GM18909 (cell line): Measurements from ENCODE around the gene IGF2BP2.
"Not testable (repeated sequence)": the region's sequence is repeated elsewhere in the genome, so short reads cannot be mapped to it uniquely, and the experiment has no call there.

Experiments
- ATAC-seq: cut with Tn5 transposase; IDR thresholded peaks from one replicate; pipeline ENCODE4 v1.9.1; 2021; ENCODE audit warnings: mild to moderate bottlenecking; ENCODE audit not compliant: unreplicated experiment, poor library complexity

Gene IGF2BP2

GRCh38 chr3:185813691-185814215 is 11.1 kb downstream of the IGF2BP2 start:
- ATAC-seq, result no peak

DNA sequence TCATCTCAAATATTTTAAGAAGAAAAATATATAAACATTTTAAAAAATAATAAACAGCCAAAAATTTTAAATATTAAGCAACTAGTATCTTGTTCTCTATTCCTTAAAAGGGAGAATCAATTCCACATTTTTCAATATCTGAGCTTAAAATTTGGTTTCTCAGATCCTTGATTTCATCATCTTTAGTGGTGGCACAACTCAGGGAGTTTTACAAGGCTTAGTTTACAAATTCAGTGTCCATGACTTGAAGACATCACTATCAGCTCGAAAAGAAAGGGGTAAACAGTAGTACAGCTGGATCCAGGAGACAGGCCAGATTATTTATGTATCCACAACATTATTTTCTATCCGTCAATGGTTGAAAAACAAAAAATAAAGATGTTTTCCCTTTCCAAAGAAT is 11.6 kb downstream of the IGF2BP2 start:
- ATAC-seq, result no peak

GRCh38 chr3:185807445-185808068 is 17.3 kb downstream of the IGF2BP2 start:
- no peak for ATAC-seq

DNA sequence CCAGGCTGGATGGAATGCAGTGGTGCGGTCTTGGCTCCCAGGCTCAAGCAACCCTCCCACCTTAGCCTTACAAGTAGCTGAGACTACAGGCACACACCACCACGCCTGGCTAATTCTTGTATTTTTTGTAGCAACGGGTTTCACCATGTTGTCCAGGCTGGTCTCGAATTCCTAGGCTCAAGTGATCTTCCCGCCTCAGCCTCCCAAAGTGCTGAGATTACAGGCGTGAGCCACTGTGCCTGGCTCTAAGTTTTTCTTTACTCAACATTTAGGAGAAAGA is 26.1 kb downstream of the IGF2BP2 start:
- not testable (repeated sequence) for ATAC-seq

GRCh38 chr3:185797993-185798830 is 26.6 kb downstream of the IGF2BP2 start:
- ATAC-seq, result no peak

DNA sequence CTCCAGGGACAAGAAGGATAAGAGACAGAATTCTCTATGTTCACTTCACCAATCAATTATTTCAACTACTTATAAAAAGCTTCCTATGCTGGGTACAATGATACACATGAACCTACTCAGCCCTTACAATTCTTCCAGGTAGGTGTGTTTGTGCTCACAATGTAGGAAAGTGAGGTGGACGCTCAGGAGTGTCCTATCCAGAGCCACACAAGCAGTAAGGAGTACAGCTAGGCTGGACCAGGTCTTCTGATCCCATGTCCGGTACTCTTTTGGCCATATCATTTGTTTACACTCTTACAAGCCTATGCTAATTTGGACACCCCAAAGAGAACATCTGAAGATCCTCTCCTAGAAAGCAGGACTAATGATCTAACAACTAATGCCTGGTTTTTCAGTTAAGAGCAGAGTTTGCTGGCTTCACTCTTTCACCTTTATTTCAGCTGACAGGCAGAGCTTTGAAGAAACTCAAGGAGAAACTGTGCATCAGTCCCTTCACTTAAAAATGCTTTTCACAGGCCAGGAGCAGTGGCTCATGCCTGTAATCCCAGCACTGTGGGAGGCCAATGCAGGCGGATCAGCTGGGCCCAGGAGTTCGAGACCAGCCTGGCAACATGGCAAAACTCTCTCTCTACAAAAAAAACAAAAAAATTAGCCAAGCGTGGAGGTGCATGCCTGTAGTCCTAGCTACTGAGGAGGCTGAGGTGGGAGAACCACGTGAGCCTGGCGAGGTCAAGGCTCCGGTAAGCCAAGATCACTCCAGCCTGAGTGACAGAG is 27.5 kb downstream of the IGF2BP2 start:
- no peak for ATAC-seq

DNA sequence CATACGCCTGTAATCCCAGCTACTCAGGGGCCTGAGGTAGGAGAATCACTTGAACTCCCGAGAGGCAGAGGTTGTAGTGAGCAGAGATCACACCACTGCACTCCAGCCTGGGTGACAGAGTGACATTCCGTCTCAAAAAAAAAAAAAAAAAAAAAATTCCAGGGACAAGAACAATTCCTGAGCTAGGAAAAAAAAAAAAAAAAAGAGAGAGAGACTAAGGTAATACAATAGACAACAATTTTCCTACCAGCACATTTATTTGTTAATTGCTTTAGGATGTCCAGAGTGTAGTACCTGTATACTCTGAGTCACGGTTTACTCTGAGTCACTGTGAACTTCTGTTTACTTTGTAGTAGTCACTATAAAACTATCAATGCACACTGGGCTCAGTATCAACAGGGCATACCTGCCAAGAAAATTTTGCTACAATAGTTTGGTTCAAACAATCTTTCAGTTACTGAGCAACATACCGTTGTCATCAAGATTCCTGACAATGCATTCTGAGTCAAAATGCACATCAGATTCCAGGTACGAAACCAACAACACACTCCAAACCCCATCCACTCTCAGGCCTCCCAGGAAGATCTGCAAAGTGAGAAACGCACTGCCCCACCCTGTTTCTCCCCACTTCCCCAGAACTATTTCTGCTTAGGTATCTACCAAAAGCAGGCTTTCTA is 28.3 kb downstream of the IGF2BP2 start:
- no peak for ATAC-seq

DNA sequence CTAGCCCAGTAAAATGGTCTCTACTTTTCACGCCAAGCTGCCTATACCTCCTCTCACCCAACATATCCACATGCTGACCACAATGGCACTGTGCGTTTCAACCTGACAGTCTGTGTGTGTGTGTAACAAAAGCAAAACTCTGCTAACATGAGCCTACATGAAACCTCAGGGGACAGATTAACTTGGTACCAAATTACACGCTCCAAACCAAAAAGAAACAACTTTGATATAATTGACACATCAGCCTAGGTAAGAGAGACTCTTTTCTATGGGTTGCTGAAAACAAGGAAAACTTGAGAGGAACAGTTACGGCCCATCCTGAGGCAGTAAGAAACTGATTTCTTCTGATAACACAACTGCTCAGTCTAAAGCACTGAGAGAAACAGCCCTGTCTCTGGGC is 31.5 kb downstream of the IGF2BP2 start:
- ATAC-seq, result no peak

DNA sequence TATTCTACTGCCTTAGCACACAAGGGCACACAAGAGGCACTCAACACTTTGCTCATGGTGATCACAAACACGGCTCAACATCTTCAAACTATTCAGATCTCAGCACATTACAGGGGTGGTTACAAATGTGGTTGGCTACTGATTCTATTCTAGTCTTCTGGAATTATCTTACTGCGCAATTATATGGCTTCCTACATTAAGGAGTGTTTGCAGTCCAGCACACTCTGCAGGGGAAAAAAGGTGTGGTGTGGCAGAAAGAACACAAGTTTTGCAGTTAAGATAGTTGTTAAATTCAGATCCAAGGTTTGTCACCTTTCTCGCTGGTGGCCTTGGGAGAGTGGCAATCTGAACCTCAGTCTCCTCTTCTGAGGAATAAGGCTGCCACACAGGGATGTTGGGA is 31.9 kb downstream of the IGF2BP2 start:
- ATAC-seq, result no peak

GRCh38 chr3:185789891-185790830 is 34.7 kb downstream of the IGF2BP2 start:
- ATAC-seq, result no peak

GRCh38 chr3:185789134-185789533 is 35.7 kb downstream of the IGF2BP2 start:
- no peak for ATAC-seq

- ATAC-seq, result no peak
Measured at GRCh38 chr3:185788292-185788691, 36.5 kb downstream of the IGF2BP2 start.

DNA sequence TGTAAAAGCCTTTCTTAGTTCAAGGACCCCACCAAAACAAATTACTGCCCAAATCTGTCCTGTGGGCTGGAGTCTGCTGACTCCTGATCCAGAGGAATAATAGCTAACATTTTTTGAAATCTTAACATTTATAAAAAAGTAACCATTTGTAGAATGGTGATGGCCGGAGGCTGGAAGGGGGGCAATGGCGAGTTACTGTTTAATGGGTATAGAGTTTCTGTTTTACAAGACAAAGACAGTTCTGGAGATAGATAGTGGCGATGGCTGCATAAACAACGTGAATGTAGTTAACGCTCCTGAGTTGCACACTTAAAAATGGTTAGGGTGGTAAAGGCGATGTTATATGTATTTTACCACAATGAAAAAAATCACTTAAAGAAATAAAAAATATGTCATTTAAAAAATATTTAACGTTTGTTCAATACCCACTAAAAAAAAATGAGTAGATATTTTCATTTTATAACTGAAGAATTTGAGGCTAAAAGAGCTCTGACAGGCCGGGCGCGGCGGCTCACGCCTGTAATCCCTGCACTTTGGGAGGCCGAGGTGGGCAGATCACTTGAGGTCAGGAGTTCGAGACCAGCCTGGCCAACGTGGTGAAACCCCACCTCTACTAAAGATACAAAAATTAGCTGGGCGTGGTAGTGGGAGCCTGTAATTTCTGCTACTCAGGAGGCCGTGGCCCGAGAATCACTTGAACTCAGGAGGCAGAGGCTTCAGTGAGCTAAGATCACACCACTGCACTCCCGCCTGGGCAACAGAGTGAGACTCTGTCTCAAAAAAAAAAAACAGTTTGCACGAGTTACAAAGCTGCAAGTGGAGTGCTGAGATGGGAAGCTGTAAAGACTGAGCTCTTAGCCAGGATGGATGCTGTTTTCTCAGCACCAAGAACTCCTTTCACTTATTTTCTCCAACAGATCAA is 37.6 kb downstream of the IGF2BP2 start:
- no peak for ATAC-seq

GRCh38 chr3:185786258-185786657 is 38.6 kb downstream of the IGF2BP2 start:
- ATAC-seq, result not testable (repeated sequence)

DNA sequence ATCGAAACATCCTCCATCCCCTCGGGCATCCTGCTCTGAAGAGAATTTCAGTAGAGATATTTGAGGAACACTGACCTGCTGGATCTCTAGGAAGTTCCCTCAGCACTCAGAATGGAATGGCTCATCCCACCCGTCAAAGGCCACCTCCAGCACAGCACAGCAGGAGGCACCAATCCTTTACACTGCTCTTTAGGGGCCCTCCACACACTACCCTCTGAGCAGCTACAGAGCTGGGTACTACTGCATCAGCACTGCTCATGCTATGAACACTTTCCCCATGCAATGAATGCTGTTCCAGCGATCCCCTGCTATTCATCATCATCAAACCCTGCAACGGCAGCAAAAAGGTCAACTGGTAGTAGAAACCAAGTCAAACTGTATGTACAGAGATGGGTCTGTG is 40.5 kb downstream of the IGF2BP2 start:
- ATAC-seq, result no peak

DNA sequence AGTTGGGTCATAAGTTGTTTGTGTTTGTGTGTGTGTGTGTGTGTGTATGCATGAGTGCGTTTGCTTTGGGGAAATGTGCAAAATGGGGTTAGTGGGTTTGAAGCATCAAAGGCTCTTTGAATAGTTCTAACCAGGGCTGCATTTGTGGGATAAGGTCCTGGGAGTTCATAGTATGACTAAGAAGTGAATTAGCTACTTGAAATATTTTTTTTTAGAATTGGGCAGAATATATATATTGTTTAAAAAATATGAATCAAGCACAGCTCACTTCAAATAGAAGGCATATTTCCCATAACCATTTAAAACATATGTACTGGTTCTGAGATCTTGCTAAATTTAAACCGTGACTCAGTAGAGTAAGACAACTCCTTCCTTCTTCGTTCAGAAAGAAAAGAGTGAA is 43.1 kb downstream of the IGF2BP2 start:
- ATAC-seq, result no peak

GRCh38 chr3:185779461-185779860 is 45.4 kb downstream of the IGF2BP2 start:
- no peak for ATAC-seq

DNA sequence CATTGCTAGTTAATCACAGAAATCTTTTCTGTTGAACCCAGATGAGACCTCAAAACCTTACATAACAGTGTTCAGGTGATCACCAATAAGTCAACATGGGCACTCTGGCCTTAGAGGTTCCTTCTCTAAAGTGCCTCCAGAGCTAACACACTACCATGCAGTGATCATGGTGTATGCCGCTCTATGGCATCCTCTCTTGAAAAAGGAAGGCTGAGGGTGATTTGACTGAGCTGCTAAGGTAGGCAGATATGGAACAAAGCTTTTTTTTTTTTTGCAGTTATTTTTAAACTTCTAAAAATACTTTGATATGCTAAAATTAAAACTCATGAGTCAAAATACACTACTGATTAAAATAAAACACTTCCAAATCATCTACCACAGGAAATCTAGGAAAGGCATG is 46.0 kb downstream of the IGF2BP2 start:
- no peak for ATAC-seq

DNA sequence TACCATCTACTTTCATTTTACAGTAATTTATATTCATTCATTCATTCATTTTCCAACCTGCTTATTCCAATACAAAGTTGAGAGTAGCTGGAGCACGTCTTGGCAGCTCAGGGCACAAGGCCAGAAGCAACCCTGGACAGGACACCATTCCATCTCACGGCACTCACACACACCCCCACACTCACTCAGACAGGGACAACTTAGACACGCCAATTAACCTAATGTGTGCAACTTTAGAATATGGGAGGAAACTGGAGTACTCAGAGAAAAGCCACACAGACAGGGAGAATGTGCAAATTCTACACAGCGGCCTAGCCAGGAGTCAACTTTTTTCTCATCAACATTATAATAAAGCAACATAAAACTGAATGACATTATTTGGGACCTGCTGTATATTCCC is 46.7 kb downstream of the IGF2BP2 start:
- ATAC-seq, result no peak
